GM21717 (cell line): ENCODE results near the gene RHOU.
"Not testable (repeated sequence)": the region's sequence is repeated elsewhere in the genome, so short reads cannot be mapped to it uniquely, and the experiment has no call there.

Experiments
- ATAC-seq: cut with Tn5 transposase; IDR thresholded peaks from one replicate; pipeline ENCODE4 v1.9.1; 2021; ENCODE audit warnings: mild to moderate bottlenecking, moderate library complexity; ENCODE audit not compliant: unreplicated experiment

Gene RHOU

DNA sequence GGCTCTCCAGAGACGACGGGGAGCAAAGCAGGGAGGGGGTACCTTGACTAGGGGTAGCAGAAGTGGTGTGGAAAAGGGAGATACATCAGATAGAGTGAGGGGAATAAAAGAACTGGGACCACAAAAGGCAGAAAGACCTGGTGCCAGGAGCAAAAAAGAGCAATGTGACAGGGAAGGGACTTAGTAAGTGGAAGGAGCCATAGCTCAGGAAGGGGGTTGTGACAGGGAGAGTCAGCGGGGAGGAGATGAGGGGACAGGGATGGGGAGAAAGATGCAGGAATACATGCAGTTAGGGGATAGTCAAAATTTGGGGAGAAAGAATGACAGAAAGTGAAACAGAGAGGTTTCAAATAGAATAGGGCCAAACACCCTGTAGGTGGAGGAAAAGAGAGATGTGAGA is 20.5 kb downstream of the RHOU start:
- ATAC-seq = no peak

DNA sequence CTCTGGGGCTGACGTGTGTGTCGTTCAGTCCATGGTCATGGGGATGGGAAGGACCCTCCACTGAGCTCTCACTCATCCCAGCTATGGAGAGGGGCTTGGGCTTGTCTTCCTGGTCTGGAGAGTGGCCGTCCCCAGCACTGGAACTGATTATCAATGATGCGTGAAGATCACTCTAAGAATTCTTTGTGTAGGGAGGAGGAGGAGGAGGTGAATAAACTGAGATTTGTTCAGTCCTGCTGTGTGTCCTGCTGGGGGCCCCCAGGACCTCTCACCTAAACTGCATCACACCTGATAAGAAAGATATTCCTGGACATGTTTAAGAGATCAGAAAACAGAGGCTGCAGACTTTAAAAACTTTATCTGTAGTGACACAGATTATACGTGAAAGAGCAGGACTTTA is 21.2 kb downstream of the RHOU start:
- ATAC-seq = no peak

DNA sequence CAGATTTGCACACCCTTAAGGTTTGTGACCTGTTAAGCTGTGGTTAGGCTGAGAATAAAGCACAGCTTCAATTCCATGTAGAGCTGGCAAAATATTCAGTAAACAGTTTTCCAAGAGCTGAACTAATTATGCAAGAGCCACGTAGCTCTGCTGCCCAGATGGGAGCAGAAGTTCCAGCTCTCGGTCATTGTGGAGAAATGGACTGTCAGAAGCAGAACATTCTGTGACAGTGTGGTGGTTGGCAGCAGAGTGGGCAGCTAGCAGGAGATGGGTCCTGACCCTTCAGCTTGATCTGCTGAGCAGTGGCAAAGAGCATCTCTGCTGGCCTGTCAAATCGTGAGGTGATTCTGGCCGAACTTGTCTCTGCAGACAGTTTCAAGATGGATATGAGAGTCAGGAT is 23.2 kb downstream of the RHOU start:
- no peak for ATAC-seq

DNA sequence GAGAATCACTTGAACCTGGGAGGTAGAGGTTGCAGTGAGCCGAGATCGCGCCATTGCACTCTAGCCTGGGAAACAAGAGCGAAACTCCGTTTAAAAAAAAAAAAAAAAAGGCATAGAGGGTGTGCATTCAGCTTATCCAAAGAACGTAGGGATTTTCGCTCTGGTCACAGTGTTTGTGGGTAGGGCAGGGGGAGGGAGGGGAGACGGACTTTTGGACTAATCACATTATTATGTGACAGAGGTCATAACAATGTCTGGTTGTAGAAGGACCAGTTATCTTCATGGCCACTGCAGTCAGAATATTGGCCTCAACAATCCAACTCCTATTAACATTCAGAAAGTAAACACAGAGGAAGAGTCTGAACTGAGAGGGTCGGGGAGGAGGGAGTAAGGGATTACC is 25.7 kb downstream of the RHOU start:
- ATAC-seq = no peak

DNA sequence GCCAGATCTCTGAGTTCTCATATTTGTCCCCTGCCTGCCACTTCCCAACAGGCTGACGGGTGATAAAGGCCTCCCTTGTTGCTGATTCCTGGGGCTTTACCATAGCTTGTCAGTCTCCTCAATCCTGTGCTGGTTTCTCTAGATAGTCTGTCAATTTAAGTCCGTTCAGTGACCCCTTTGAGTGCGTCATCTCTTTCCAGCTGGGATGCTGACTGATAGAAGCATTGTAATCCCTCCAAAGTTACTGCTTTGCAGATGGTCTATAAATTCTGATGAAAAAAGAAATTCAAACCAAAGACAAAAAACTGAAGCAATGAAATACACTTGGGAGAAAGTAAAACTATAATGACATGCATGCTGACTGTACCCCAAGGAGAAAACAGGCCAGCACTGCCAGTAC is 28.3 kb downstream of the RHOU start:
- no peak for ATAC-seq

DNA sequence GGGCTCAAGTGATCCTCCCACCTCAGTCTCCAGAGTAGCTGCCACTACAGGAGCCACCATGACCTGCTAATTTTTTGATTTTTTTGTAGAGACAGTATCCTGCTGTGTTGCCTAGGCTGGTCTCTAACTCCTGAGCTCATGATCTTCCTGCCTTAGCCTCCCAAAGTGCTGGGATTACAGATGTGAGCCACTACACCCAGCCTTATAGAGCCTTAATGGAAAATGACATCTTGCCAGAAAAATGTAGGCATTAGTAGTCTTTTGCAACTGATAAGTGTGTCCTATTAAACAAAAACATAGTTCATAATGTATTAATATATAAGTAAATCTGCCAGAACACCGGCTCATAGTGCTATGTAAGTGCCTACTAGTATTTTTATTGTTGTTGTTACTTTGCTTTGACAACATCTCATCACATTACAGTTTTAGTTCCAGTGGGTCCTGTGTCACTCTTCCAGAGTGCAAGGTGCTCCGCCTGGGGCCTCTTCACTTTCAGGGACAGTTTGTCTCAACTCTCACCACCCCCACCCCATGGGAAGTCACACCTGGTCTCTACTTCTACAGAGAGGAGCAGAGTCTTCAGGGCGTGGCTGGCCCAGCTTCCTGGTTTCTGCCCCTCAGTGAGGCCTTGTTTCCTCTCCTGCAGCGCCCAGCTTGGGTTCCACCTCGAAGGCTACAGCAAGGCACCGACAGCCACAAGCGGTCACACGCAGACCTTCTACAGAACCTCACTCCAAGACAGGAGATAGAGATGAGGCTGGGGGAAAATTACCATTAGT is 30.1 kb downstream of the RHOU start:
- no peak for ATAC-seq

DNA sequence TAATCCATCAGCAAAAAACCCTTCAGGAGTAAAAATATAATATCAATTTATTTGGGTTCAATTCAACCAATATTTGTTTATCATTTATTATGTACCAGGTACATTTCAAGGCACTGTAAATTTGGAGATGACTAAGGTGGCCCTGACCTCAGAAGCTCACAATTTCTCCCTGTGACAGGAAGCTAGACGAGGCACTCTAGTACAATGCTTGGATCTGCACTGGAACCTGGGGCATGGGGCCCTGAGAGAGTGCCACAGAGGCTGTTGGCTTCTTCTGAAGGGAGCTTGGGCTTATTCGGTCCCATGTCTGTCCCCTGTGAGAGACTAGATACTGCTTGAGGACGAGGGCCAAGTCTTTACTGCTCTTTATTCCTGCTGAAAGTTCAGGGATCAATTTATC is 31.5 kb downstream of the RHOU start:
- ATAC-seq = no peak

DNA sequence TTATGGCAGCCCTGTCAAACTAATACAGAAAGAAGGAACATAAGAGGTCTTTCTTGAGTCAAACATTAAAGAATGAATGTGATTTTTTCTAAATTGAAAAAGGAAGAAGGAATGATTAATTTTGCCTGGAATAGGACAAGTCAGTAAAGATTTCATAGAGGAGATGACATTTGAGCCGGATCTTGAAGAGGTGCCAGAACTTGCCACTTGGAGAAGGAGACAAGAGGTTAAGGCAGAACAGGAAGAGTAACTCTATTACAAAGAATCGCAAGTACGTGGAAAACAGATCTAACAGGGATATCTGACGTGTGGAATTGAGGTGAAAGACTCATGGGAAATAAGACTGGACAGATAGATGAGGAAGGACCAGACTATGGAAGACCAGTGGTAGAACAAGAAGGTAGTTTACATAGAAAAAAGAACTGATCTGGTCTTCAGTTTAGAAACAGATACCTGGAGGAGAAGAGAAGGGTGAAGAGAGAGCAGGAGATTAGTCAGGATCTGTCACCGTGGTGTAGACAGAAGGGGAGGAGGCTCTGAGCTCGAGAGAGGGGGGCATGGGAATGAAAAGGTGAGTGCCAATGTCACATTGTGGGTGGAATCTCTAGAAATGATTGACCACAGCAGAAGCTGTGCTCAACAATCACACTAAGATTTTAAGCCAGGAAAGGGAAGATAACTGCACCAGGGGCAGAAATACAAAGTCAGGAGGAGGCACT is 32.5 kb downstream of the RHOU start:
- no peak for ATAC-seq

DNA sequence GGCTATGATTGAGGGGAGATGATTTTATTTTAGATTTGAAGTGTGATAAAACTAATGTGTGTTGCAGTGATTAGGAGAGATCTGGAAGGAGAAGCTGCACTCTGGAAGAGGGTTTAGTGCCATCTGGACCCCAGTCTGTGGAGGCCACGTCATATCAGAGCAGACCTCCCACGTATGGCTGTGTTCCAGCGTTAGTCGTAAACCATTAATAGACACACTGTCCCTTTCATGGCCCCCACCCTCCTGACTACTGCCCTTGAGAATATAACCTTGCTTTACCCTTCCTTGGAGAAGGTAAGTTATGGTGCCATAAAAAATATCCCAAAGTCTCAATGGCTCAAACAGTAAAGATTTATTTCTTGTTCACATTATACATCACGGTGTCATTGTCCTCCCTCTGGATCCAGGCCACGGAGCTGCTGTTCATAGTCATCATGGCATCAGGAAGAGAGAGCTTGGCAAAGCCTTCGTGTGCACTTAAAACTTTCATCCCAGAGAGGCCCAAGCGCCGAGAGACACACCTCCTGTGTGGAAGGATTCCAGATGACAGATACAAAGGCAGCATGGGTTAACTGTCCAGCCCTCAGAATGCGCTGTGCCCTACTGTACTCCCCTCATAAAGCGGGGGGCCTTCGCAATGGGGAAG is 33.2 kb downstream of the RHOU start:
- ATAC-seq = no peak

DNA sequence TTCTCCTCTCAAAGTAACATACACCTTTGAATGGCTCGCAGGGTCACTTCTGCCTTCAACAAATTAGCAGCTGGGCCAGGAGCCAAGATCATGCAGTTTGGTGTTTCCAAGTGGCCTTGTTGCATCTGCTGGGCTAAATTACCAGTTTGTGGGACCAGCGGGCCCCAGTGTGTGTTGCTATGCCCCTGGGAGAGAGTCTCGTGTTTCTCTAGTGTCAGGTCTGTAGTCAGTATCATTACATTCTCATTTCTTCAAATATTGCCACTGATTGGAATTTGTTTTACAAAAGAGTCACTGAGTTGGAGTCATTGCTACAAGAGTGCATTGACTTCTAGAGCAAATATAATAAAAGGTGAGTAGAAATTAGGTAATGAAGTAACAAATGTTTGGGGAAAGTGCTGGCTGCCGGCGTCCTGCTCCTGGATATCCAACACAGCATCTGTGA is 35.5 kb downstream of the RHOU start:
- ATAC-seq = no peak

DNA sequence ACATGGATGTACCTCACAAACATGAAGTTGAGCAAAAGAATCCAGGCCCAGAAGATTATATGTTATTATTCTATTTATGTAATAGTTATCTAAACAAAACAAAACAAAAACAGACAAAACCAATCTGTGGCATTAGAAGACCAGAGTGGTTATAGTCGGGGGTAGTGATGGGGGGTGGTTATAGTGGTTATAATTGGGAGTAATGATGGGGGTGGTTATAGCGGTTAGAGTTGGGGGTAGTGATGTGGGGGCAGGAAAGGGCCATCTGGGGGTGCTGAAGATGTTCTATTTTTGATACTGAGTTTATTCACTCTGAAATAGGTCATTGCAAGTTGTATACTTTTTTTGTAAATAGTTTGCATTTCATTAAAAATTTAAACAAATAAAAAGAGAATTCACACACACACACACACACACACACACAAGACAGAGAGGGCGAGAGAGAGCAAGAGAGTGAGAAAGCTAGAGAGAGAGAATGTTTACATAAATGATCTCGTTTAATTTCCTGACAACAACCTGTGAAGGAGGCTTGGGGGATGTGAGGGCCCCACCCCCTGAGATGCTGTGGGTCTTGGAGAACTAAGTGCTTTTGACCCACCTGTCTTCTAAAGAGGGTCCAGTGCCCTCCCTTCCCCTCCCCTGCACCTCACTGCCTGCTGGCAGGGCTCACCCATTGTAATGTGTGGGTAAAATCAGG is 37.4 kb downstream of the RHOU start:
- ATAC-seq = no peak

DNA sequence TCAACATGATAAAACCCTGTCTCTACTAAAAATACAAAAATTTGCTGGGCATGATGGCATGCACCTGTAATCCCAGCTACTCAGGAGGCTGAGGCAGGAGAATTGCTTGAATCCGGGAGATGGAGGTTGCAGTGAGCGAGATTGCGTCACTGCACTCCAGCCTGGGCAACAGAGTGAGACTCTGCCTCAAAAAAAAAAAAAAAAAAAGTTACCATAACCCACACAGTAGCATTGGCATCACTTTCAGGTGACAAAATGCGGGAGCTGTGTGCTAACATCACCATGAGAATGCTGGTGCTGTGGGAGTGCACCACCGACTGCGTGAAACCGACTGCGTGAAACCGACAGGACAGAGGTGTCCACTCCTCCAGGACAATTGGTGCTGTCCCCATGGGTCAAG is 40.7 kb downstream of the RHOU start:
- ATAC-seq = not testable (repeated sequence)

DNA sequence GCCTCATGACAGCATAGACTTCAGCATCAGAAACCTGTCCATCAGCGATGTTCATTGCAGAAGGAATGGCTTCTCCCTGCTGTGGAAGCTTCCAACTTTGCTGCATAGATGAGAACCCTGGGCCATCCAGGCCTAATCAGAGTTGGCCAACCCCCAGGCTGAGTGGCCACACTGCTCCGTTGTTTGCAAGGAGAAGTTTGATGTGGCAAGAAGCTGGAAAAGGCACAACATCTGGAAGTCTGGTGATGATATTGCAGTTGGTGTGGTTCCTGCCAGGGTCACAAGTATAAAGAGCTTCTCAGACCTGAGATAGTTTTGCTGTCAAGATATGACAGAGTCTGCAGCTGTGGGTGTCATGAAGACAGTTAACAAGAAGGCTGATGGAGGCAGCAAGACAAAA is 41.2 kb downstream of the RHOU start:
- ATAC-seq = no peak

DNA sequence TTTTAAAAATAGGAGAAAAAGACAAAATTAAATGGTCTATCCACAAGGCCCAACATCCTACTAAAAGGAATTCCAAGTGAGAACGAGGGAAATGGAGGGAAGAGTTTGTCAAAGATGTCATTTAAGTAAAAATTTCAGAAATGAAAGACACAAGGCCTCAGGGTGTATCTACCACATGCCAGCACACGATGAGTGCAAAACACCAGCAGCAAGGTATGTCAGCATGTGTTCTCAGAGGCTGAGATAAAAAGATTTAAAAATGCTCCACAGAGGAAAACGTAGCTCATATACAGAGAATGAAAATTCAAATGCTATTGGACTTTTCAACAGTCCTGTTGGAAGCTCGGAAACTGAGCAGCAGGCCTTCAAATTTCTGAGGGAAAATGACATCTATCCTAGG is 42.0 kb downstream of the RHOU start:
- no peak for ATAC-seq

DNA sequence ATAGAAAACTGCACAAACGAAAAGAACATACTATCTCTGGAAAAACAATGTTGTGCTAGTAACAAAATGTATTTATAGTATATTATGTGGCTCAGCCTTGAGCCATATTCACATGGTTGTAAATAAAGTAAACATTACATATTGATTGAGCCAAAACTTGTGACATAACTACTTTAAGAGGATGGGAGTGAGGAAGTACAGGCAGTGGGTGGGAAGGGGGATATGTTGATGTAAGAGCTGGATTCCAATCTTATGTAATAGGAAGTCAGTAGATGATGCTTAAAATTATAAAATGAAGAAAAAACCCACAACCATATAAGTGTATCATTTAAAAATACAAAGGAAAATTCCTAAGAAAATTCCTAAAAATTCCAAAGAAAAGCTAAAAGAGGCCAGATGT is 42.7 kb downstream of the RHOU start:
- no peak for ATAC-seq

DNA sequence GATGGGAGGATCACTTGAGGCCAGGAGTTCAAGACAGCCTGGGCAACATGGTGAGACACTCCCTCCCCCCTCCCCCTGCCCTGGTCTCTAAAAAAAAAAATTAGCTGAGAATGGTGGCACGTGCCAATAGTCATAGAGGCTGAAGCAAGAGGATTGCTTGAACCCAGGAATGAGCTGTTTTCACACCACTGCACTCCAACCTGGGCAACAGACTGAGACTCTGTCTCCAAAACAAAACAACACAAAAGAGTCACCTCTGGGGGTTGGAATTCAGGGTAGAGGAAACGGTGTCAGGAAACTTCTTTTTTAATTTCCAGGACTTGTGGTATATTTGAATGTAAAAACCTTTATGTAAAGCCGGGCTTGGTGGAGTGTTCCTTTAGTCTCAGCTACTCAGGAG is 43.2 kb downstream of the RHOU start:
- no peak for ATAC-seq

DNA sequence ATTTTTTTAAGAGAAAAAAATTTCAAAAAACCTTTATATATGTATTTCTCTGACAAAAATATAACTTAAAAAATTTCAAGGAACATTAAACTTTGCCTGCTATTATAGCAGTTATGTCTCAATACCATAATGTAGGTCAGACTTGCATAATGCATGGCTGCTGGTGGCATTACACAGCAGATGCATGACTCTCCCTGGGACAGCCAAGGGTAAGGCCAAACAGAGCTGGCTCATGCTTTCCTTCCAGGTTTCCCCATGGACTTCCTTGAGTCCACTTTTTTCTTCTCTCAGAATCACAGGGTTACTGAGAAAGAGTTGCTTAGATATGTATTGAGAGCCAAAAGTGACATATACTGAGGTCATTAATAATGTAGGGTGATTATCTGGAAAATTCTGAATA is 43.7 kb downstream of the RHOU start:
- no peak for ATAC-seq

DNA sequence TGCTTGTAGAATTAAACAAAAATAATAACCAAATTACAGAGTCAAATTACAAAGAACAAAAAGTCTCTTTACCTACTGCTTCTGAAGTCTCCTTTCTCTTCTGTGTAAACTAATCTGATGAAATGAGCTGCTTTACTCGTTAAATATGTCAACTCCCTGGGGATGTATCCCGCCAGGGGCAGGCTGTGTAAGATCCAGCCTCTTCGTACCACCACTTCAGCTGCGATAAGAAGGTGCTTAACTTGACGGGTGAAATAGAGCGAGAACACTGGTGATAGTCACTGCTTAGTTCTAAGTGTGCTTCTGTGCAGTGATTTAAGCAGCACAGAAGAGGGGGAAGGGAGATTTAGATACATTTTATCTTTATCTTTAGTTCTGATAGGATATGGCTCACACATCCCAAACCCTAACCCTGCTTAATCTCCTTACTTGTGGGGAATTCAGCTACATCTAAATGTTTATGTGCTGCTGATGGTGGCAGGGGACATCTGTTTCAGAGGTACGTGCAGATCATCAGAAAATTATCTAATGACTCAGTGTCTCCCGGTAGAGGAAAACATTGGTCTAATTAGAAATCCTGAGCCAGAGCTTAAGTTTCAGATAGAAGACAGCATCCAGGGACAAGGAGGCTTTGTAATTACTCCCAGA is 46.0 kb downstream of the RHOU start:
- no peak for ATAC-seq

DNA sequence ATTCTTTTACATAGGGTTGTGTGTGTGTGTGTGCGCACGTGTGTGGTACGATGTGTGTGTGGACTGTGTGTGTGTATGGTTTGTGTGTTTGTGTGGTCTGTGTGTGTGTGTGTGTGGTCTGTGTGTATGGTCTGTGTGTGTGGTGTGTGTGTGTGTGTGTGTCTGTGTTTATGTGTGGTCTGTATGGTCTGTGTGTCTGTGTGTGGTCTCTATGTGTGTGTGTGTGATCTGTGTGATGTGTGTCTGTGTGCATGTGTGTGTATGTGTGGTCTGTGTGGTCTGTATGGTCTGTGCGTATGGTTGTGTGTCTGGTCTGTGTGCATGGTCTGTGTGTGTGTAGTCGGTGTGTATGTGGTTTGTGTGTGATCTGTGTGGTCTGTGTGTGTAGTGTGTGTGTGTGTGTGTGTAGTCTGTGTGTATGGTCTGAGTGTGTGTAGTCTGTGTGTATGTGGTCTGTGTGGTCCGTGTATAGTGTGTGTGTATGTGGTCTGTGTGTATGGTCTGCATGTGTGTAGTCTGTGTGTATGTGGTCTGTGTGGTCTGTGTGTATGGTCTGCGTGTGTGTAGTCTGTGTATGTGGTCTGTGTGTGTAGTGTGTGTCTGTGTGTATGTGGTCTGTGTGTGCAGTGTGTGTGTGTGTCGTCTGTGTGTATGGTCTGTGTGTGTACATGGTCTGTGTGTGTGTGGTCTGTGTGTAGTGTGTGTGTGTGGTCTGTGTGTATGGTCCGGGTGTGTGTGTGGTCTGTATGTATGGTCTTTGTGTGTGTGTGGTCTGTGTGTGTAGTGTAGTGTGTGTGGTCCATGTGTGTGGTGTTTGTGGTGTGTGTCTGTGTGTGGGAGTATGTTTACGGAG is 46.8 kb downstream of the RHOU start:
- no peak for ATAC-seq
